ENCODE data around the gene LPAR2.

The LPAR2 gene

DNA sequence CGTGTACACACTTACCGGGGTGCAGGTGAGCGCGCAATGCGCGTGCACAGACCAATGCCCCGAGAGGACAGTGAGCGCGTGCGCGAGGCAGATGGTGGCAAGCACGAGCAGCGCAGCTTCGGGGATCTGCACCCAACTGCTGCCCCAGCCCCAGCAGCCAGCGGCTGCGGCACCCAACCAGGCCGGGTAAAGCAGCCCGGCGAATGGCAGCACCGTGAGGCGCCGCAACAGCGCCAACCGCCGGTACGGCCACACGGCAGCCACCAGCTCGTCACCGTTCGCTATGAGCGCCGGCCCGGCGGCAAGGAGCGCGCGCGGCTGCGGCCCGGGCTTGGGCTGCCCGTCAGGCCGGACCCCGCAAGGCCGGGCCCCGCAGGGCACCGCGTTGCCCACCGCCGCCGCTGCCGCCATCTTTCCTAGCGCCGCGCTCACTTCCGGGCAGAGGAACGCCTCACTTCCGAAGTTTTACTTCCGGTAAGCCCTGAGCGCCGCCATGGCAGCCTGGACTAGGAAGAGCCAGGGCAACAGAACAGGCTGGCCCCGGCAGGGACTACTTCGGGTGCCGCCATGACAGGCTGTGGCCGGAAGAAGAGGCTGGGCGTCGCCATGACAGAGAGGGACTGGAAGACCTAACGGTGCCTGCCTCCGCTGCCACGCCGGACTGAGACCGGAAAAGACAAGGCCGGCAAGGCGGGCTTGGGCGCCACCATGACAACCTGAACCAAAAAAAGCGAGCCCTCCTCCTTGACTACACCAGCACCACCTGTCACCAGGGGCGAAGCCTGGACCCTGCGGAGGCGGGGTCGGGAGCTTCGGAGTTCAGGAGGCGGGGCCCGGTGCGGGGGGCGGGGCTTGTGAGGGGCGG is 35.5 kb upstream of the LPAR2 start, which contains the start of gene ATP13A1:
ATP13A1 (minus strand) TSS at position 421 of the 865 bp plus-strand sequence; CDS start at position 411, 10 bp downstream.
- H3K4me3 ChIP-seq (replicated peaks in 1 of 2; ENCODE audit: low read depth in 2 of 2, low read length in 2 of 2) = peak within 1 kb of the TSS; percentile 99 to 100
- TF ChIP-seq, protein P1, sequence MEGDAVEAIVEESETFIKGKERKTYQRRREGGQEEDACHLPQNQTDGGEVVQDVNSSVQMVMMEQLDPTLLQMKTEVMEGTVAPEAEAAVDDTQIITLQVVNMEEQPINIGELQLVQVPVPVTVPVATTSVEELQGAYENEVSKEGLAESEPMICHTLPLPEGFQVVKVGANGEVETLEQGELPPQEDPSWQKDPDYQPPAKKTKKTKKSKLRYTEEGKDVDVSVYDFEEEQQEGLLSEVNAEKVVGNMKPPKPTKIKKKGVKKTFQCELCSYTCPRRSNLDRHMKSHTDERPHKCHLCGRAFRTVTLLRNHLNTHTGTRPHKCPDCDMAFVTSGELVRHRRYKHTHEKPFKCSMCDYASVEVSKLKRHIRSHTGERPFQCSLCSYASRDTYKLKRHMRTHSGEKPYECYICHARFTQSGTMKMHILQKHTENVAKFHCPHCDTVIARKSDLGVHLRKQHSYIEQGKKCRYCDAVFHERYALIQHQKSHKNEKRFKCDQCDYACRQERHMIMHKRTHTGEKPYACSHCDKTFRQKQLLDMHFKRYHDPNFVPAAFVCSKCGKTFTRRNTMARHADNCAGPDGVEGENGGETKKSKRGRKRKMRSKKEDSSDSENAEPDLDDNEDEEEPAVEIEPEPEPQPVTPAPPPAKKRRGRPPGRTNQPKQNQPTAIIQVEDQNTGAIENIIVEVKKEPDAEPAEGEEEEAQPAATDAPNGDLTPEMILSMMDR (IDR thresholded peaks at IDR 0.05; ENCODE audit: low read depth, low read length) = no peak
- DNase-seq (ENCODE audit: low read depth in 2 of 2) = peak; percentile 97 to 99

DNA sequence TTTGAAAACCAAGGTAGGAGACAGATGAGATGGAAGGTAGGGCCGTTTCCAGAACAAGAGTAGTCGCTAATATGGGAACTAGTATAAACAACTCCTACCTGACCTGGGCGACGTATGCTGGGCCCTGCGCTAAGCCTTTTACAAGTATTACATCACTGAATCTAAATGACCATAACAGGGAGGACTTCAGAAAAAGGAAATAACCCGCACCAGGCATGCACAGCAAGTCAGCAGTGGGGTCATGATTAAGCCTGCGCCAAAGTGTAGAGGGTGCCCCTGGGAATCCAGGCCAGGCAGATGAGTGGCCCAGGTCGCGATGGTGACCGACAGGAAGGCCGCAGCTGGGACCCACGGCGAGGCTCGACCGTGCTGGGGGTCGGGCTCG is 34.8 kb upstream of the LPAR2 start:
- peak; percentile 20 to 35 for DNase-seq (ENCODE audit: low read depth in 2 of 2)
- TF ChIP-seq, protein P1 (IDR thresholded peaks at IDR 0.05; ENCODE audit: low read depth, low read length) = no peak
- peak overlapping the region; percentile 99 to 100 for H3K4me3 ChIP-seq (replicated peaks in 1 of 2; ENCODE audit: low read depth in 2 of 2, low read length in 2 of 2)

DNA sequence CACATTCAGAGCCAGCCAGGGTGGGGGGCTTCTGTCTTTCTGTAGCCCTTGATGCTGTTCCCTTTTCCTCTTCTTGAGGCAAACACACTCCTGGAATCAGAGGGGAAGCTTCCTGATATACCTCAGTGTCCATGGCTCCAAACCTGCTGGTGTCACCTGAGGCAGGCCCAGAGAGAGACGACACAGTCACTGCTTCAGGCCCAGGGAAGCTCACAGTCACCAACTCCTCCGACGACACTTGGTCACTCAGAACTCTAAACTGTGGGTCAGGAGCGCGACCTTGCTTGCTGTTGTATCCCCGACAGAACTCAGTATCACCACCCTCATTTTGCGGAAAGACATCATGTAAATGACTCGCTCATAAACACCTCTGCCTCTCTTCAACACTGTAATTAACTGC is 34.3 kb upstream of the LPAR2 start:
- no peak for DNase-seq (ENCODE audit: low read depth in 2 of 2)
- TF ChIP-seq, protein P1 (IDR thresholded peaks at IDR 0.05; ENCODE audit: low read depth, low read length) = no peak
- H3K4me3 ChIP-seq (replicated peaks in 1 of 2; ENCODE audit: low read depth in 2 of 2, low read length in 2 of 2) = peak overlapping the region; percentile 99 to 100

DNA sequence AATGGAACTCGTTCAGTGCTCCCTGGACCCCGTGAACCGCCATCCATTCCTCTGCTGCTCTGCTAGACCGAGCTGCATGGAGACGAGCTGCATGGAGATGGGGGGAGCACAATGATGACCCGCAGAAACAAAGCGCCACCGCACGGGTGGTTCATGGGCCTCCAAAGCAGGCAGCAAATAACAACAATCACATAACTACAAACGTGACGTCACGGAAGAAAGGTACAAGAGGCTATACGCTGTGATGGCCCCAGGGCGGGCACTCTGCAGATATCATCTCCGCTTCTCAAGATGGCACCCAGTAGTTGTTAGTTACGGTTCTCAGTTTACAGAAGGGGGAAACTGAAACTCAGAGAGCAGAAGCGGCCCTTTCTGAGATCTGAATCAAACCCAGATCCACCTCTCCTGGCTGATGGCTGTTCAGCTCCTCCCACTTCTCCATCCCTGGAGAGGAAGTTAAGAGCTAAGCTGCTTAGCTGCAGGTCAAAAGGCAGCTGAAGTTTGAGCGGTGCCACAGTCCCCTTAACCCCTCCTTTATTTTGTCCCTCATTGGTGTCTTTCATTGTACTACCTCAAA is 33.7 kb upstream of the LPAR2 start:
- TF ChIP-seq, protein P1 (IDR thresholded peaks at IDR 0.05; ENCODE audit: low read depth, low read length) = no peak
- DNase-seq (ENCODE audit: low read depth in 2 of 2) = no peak
- no peak overlapping the region for H3K4me3 ChIP-seq (replicated peaks in 1 of 2; ENCODE audit: low read depth in 2 of 2, low read length in 2 of 2)

DNA sequence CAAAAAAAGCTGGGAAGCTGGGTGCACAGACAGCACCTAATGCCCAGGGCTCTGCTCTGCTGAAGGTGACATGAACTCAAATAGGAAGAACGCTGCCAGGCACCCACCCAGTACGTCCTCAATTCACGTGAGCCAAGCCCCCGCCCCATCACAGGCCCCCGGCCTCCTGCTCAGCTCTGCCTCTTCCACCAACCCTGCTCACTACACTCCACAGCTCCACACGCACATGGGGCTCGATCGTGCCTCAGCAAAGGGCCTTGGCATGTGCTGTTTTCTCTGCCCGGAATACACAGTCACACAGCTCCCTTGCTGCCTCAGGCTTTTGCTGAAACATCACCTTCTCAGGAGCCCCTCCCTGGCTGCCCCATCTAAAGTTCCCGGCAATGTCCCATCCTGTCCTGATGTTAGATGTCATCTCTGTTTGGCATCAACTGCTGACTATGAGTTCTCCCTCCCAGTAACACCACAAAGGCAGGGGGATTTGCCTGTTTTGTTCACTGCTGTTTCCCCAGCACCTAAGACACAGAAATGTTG is 33.2 kb upstream of the LPAR2 start:
- DNase-seq (ENCODE audit: low read depth in 2 of 2) = no peak
- no peak overlapping the region for H3K4me3 ChIP-seq (replicated peaks in 1 of 2; ENCODE audit: low read depth in 2 of 2, low read length in 2 of 2)
- TF ChIP-seq, protein P1 (IDR thresholded peaks at IDR 0.05; ENCODE audit: low read depth, low read length) = no peak

DNA sequence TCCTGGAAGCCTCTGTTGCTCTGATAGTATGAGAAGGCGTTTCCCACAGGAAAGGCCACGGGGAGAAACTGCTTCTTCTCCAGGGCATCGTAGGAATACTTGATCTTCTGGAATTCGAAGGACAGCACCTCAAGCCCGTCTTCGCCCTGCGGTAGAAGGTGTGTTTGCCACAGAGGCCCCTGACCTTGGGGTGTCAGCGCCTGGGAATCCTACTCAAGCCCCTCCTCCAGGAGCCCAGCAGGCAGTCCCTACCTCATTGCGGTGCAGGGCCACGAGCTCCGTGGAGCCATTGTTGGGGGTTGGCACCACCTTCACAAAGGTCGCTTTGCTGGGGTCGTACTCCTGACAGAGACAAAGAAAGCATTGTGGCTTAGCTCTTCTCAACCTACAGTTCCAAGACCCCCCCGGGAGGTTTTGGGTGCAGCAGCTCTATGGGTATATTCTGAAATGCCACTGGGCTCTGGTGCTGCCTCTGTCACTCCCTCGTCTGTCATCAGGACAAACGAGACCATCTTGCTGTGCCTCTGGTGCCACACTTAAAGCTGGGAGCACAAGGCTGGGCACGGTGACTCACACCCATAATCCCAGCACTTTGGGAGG is 31.7 kb upstream of the LPAR2 start:
- TF ChIP-seq, protein P1 (IDR thresholded peaks at IDR 0.05; ENCODE audit: low read depth, low read length) = no peak
- no peak for DNase-seq (ENCODE audit: low read depth in 2 of 2)
- no peak overlapping the region for H3K4me3 ChIP-seq (replicated peaks in 1 of 2; ENCODE audit: low read depth in 2 of 2, low read length in 2 of 2)
